ENCODE data around the gene ADAMTS2. TPM values are rescaled to one million over a fixed set of nuclear protein-coding genes. Genes with fewer than 3 reads are reported as not detected.

ADAMTS2 gene
- total RNA-seq, 1 experiment from 2014 or later, result 0.02 TPM

GRCh38 chr5:179266291-179267070 is 78.8 kb downstream of the ADAMTS2 start:
- DNase-seq (ENCODE audit: low read depth), result no peak

GRCh38 chr5:179265514-179266290 is 79.6 kb downstream of the ADAMTS2 start:
- peak; percentile 93 for DNase-seq (ENCODE audit: low read depth)

GRCh38 chr5:179264783-179265513 is 80.3 kb downstream of the ADAMTS2 start:
- DNase-seq (ENCODE audit: low read depth), result no peak

GRCh38 chr5:179264053-179264782 is 81.0 kb downstream of the ADAMTS2 start:
- DNase-seq (ENCODE audit: low read depth), result no peak

- DNase-seq (ENCODE audit: low read depth), result no peak
Observed at GRCh38 chr5:179263391-179264052, 81.7 kb downstream of the ADAMTS2 start.

- DNase-seq (ENCODE audit: low read depth), result no peak
Observed at GRCh38 chr5:179262126-179262920, 82.9 kb downstream of the ADAMTS2 start.

- no peak for DNase-seq (ENCODE audit: low read depth)
Observed at GRCh38 chr5:179261301-179262125, 83.7 kb downstream of the ADAMTS2 start.

- DNase-seq (ENCODE audit: low read depth), result no peak
Observed at GRCh38 chr5:179260324-179261070, 84.8 kb downstream of the ADAMTS2 start.

- DNase-seq (ENCODE audit: low read depth), result no peak
Observed at GRCh38 chr5:179259731-179260323, 85.4 kb downstream of the ADAMTS2 start.

GRCh38 chr5:179258922-179259730 is 86.1 kb downstream of the ADAMTS2 start:
- peak; percentile 46 for DNase-seq (ENCODE audit: low read depth)

GRCh38 chr5:179258001-179258921 is 87.0 kb downstream of the ADAMTS2 start:
- DNase-seq (ENCODE audit: low read depth), result no peak

GRCh38 chr5:179257176-179257682 is 88.0 kb downstream of the ADAMTS2 start:
- DNase-seq (ENCODE audit: low read depth), result no peak

- no peak for DNase-seq (ENCODE audit: low read depth)
Observed at GRCh38 chr5:179256328-179257175, 88.7 kb downstream of the ADAMTS2 start.

- no peak for DNase-seq (ENCODE audit: low read depth)
Observed at GRCh38 chr5:179255527-179256327, 89.5 kb downstream of the ADAMTS2 start.

All from M059J (cell line).